Measurements from ENCODE around the gene IGSF3.

- no peak for TF ChIP-seq POLR2A (IDR thresholded peaks at IDR 0.05)
- TF ChIP-seq CTCF (IDR thresholded peaks at IDR 0.05) = no peak
Measured at GRCh38 chr1:116694524-116694923, 27.0 kb upstream of the IGSF3 start.
